COLO668 (cell line): Measurements from ENCODE around the gene KSR2.
"Not testable (repeated sequence)": the region's sequence is repeated elsewhere in the genome, so short reads cannot be mapped to it uniquely, and the experiment has no call there.

Experiments
- DNase-seq: peaks from one replicate; lab custom pipeline; 2025; ENCODE audit not compliant: unreplicated experiment; lab: John Stamatoyannopoulos, UW

KSR2 gene

GRCh38 chr12:117766008-117766407 lies 202.8 kb downstream of the KSR2 start:
- no peak for DNase-seq

DNA sequence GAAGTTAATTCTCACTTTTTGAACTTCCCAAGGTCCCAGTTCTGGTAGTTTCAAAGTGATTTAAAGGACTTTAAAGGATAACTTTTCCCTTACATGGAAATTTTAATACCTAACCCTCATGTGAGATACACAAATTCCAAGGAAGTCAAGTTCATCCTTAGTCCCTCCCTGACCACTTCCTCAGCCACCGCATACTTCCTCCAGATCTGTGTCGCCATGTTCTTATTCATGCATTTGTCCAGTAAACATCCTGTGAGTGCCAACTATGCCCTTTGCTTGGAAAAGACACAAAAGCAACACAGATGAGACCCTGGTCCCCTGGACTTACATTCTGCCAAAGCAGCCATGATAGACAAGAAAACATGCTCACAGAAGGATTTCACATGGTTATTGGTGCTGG lies 206.6 kb downstream of the KSR2 start:
- no peak for DNase-seq

GRCh38 chr12:117761528-117762100 lies 207.2 kb downstream of the KSR2 start:
- DNase-seq = no peak

GRCh38 chr12:117760990-117761389 lies 207.8 kb downstream of the KSR2 start:
- no peak for DNase-seq

GRCh38 chr12:117750657-117751056 lies 218.1 kb downstream of the KSR2 start:
- no peak for DNase-seq

GRCh38 chr12:117749431-117749830 lies 219.4 kb downstream of the KSR2 start:
- DNase-seq = no peak

DNA sequence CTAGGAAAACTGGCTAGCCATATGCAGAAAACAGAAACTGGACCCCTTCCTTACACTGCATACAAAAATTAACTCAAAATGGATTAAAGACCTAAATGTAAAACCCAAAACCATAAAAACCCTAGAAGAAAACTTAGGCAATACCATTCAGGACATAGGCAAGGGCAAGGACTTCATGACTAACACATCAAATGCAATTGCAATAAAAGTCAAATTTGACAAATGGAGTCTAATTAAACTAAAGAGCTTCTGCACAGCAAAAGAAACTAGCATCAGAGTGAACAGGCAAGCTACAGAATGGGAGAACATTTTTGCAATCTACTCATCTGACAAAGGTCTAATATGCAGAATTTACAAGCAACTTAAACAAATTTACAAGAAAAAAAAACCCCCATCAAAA lies 222.4 kb downstream of the KSR2 start:
- DNase-seq = not testable (repeated sequence)

DNA sequence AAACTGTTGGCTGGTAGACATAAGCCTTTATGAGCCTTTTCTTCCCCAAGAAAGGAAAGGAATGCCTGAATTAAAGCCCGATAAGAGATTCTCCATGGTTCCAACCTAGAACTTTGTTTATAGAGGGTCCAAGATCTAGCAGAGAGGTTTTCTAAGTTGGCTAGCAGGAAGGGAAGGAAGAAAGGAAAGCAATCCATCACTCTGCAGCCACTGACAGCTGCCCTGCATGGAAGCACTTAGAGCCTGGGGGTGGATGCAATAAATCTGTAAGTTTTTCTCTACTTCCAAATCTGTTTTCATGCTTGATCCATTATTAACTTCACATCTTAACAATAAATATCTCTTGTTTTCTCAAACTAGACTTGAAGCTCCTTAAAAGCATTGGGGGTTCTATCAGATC lies 224.4 kb downstream of the KSR2 start:
- no peak for DNase-seq

GRCh38 chr12:117743761-117744160 lies 225.0 kb downstream of the KSR2 start:
- DNase-seq = no peak

DNA sequence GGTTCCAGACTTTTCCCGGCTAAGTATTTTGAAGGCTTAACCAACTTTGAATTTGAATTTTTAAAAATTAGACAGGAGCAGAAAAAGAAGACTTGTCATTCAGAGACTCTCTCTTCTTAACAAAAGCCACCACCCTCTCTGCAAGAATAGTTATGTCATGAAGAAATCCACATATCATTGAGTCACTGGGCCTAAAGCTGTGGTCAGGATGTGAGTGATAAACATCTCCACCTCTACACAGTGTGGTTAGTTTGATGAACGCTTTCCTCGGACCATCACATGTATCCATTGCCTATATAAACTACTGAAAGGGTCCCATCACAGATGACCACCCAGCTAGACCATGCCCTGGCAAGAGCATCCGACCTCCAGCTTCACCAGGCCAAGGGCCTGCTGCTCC lies 226.1 kb downstream of the KSR2 start:
- no peak for DNase-seq

GRCh38 chr12:117738233-117738632 lies 230.6 kb downstream of the KSR2 start:
- no peak for DNase-seq

DNA sequence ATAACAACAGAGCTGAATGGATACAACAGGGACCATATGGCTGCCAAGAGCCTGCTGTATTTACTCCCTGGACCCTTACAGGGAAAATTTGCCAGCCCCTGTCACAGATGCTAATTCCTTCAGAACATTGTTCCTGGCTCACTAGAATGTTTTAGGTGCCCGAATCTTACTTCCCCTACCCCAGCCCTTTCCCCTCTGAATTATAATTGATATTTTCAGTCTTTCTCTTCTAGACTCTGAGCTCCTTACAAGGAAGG lies 235.3 kb downstream of the KSR2 start:
- no peak for DNase-seq

GRCh38 chr12:117732761-117733548 lies 235.8 kb downstream of the KSR2 start:
- DNase-seq = no peak

DNA sequence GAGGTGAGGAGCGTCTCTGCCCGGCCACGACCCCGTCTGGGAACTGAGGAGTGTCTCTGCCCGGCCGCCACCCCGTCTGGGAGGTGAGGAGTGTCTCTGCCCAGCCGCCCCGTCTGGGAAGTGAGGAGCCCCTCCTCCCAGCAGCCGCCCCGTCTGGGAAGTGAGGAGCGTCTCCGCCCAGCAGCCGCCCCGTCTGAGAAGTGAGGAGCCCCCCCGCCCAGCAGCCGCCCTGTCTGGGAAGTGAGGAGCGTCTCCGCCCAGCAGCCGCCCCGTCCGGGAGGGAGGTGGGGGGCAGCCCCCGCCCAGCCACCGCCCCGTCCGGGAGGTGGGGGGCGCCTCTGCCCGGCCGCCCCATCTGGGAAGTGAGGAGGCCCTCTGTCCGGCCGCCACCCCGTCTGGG lies 237.7 kb downstream of the KSR2 start:
- DNase-seq = not testable (repeated sequence)

DNA sequence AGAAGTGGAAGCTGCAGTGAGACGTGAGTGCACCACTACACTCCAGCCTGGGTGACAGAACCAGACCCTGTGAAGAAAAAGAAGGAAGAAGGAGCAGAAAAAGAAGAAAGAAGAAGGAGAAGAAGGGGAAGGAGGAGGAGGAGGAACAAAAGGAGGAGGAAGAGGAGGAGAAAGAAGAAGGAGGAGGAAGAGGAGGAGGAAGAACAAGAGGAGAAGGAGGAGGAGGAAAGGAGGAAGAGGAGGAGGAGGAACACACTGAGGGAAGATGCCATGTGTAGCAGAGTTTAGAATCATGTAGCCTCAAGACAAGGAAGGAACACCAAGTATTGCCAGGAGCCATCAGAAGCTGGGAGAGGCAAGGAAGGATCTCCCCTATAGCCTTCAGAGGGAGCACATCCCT lies 241.5 kb downstream of the KSR2 start:
- no peak for DNase-seq

DNA sequence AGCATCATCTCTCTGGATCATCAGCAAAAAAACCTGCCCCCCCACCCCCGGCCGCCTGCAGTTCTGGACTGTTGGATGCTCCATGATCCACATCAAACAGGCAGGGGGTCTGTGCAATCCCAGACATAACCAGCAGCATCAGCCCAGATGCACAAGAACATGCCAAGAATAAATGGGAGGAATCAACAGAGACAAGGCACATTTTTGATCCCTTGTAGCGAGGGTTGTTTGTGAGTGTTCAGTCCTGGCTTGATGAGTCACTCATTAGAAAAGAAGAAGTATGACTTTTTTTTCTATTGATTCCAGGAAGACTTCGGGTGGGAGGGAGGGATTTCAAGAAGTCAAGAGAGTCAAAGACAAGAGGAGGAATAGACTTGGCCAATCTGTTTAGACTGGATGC lies 244.2 kb downstream of the KSR2 start:
- DNase-seq = no peak

- no peak for DNase-seq
Observed at GRCh38 chr12:117718559-117718958, 250.2 kb downstream of the KSR2 start.

DNA sequence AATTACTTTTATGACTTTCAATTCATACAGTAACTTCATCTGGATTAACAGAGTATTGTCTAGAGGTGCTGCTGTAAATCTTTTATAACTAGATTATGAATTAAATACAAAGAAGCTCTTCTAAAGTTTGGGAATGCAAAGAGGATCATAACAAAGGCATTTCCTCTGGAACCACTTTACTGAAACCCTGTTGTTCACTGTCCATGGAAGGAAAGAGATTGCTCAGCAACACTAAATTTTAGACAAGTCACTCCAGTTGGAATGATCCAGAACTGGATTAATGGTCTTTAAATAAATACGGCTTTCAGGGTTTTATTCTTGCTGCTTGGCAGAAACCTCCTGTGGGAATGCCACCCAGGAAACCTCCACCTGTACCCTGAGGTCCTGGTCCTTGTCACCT lies 250.6 kb downstream of the KSR2 start:
- DNase-seq = no peak

- no peak for DNase-seq
Observed at GRCh38 chr12:117714203-117714602, 254.6 kb downstream of the KSR2 start.

DNA sequence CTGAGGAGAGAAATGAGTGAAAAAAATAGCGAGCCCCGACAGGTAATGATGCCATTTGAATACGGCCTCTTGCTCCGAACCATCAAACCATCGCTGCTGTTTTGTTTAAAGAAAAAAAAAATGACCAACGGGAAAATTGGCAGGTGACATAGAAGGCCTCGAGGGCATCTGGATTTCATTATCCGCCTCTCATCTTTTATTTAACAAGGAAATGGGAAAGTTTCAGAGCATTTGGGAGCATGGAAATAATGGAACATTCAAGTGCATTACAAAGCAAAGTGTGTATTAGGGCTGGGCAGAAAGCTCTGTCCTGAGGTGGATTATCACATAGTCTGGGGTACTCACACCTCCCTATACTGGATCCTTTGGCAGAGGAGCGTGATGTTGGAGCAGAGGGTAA lies 258.7 kb downstream of the KSR2 start:
- DNase-seq = no peak

- DNase-seq = no peak
Observed at GRCh38 chr12:117707861-117708260, 260.9 kb downstream of the KSR2 start.

- no peak for DNase-seq
Observed at GRCh38 chr12:117703584-117703983, 265.2 kb downstream of the KSR2 start.

DNA sequence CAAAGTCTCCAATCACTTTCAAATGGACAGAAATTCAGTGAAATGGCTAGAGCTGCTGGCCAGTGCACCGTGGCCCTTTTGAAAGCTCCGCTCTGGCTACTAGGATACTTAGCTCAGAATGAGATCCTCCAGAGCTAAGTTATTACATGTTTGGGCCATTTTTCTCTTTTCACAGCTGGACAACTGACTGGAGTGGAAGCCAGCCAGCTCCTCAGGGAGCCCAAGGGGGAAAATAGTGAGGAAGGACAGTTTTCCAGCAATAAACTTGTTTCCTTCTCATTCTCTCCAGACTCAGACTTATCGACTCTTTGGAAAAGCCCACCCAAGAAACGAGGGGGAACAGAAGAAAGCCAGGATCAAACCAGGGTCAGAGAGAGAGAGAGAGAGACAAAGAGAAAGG lies 266.0 kb downstream of the KSR2 start:
- DNase-seq = no peak
